GM23248 (cell line): ENCODE measurements around the gene MYMX. TPM values are rescaled to one million over a fixed set of nuclear protein-coding genes. Genes with fewer than 3 reads are reported as not detected.
A peak's percentile ranks its signal among the peaks of the same experiment; 100 is the strongest.

Experiments used
- DNase-seq: peaks from one replicate; pipeline ENCODE4 v3.0.0-alpha.2; 2015
- H2AFZ ChIP-seq: fragments of 200-600 bp; sonication (generic); 2 replicates; pipeline ENCODE4 v1.6.1; 2016; ENCODE audit warnings: antibody characterized with exemption
- H3F3A ChIP-seq: fragments of 200-600 bp; sonication (generic); 2 replicates; pipeline ENCODE4 v1.6.1; 2016; ENCODE audit warnings: mild to moderate bottlenecking, antibody characterized with exemption, mixed run types; ENCODE audit not compliant: insufficient read depth
- H3K27ac ChIP-seq: fragments of 200-600 bp; sonication (generic); 2 replicates; pipeline ENCODE4 v1.5.1; 2016; ENCODE audit warnings: mild to moderate bottlenecking
- H3K27me3 ChIP-seq: fragments of 200-600 bp; sonication (generic); replicated peaks from 2 replicates; pipeline ENCODE4 v1.6.1; 2016; ENCODE audit warnings: mild to moderate bottlenecking; ENCODE audit not compliant: insufficient read depth
- H3K36me3 ChIP-seq: fragments of 200-600 bp; sonication (generic); 2 replicates; pipeline ENCODE4 v1.6.1; 2016; ENCODE audit warnings: low read depth, mild to moderate bottlenecking
- H3K4me1 ChIP-seq: fragments of 200-600 bp; sonication (generic); 2 replicates; pipeline ENCODE4 v1.6.1; 2016; ENCODE audit warnings: mild to moderate bottlenecking; ENCODE audit not compliant: insufficient read depth
- H3K4me2 ChIP-seq: fragments of 200-600 bp; sonication (generic); one replicate; pipeline ENCODE4 v1.6.1; 2016; ENCODE audit warnings: mild to moderate bottlenecking; ENCODE audit not compliant: unreplicated experiment
- H3K4me3 ChIP-seq: fragments of 200-600 bp; sonication (generic); 2 replicates; pipeline ENCODE4 v1.5.1; 2016; ENCODE audit warnings: mild to moderate bottlenecking
- H3K79me2 ChIP-seq: fragments of 200-600 bp; sonication (generic); 2 replicates; pipeline ENCODE4 v1.6.1; 2016; ENCODE audit warnings: mild to moderate bottlenecking; ENCODE audit not compliant: insufficient read depth
- H3K9ac ChIP-seq: fragments of 200-600 bp; sonication (generic); 2 replicates; pipeline ENCODE4 v1.6.1; 2016; ENCODE audit warnings: mild to moderate bottlenecking
- H3K9me2 ChIP-seq: fragments of 200-600 bp; sonication (generic); 2 replicates; pipeline ENCODE4 v1.6.1; 2016; ENCODE audit warnings: mixed run types, mild to moderate bottlenecking, moderate library complexity; ENCODE audit not compliant: insufficient read depth
- H3K9me3 ChIP-seq: fragments of 200-600 bp; sonication (generic); one replicate; pipeline ENCODE4 v1.6.1; 2017; ENCODE audit warnings: low read depth
- H4K20me1 ChIP-seq: fragments of 200-600 bp; sonication (generic); 2 replicates; pipeline ENCODE4 v1.6.0; 2016; ENCODE audit not compliant: insufficient read depth
- EZH2 ChIP-seq: fragments of 200-600 bp; sonication (generic); IDR thresholded peaks from 2 replicates; pipeline ENCODE4 v1.6.1; 2018; ENCODE audit warnings: antibody characterized with exemption, mild to moderate bottlenecking; ENCODE audit not compliant: insufficient read depth, poor library complexity, severe bottlenecking
- EZH2phosphoT487 ChIP-seq: fragments of 200-600 bp; sonication (generic); IDR thresholded peaks from 2 replicates; pipeline ENCODE4 v1.6.1; 2018; ENCODE audit warnings: antibody characterized with exemption, moderate library complexity, mild to moderate bottlenecking, low read depth; ENCODE audit not compliant: insufficient read depth
- WGBS, 2 experiments: methylation state at CpG; one replicate each; pipeline ENCODE4 v1.1.6; 2015 to 2017; ENCODE audit warnings: low lambda C conversion rate in 2 of 2, low coverage in 1 of 2; ENCODE audit errors: missing lambda C conversion rate in 2 of 2; 5-methylcytosine and 5-hydroxymethylcytosine counted together
- in situ Hi-C: fragments of 300-500 bp; cut with MboI; formaldehyde crosslinking; loops from 2 replicates; pipeline ENCODE4 v1.15.0; 2020
- polyA plus RNA-seq: library from polyadenylated mRNA; unstranded; fragments of >200 nt; fragmentation: Nextera tagmentation; extraction: Ambion mirVana; gene quantifications from 2 replicates; pipeline ENCODE4 v1.2.1, GENCODE V29; 2016
- total RNA-seq: library from RNA; depleted of rRNA; stranded (reverse); fragments of >200 nt; shearing (Covaris generic); gene quantifications from 2 replicates; pipeline ENCODE4 v1.2.3, GENCODE V29; 2014; rRNA removed

Gene MYMX
- not detected in 2 replicates for total RNA-seq
- not detected in 2 replicates for polyA plus RNA-seq

DNA sequence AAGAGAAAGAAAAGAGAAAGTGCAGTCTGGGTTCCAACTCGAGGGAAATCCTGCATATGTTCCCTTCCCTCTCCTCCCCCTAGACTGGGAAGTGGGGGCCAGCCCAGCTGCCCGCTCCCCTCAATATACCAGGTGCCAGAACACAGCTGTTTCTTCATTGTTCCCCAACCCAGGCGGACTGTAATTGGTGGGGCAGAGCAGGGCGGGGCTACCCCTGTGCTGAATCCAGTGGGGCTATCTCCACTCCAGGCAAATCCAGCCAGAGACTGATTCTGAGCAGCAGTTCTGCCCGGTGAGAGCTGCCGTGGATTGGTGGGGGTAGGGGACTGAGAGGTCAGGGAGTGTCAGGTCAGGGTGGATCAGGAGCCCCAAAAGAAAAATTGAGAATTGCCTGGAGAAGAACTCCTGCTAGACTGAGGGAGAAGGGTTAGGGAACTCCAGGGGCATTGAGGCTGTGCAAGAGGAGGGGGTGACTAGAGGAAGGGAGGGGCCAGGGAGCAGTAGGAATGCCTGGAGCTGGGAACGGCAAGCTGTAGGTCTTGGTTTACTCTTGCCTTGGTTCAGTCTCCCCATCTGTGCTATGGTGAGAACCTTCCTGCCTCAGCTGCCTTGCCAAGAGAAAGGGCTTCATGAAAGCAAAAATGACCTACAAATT is at the start of gene MYMX:
Gene MYMX (plus strand): TSS at position 250 of the 655 bp plus-strand sequence. CDS start 546 bp downstream, outside the sequence.
- in situ Hi-C loops, result no loop called here
- no peaks in the 10 kb centered on the region for H4K20me1 ChIP-seq
- H3K36me3 ChIP-seq, result no peaks in the 10 kb centered on the region
- H3F3A ChIP-seq, result peaks cover 12% of the 10 kb centered on the region
- H3K79me2 ChIP-seq, result no peaks in the 10 kb centered on the region
- peaks cover 5% of the 10 kb centered on the region; the same call in 1 of the 2 replicates for H3K27me3 ChIP-seq
- H3K9me3 ChIP-seq, result no peaks in the 10 kb centered on the region
- H3K27ac ChIP-seq, result no peak within 1 kb of the TSS
- no peak within 1 kb of the TSS for H3K4me3 ChIP-seq
- no peak within 1 kb of the TSS for H3K9ac ChIP-seq
- WGBS, 2 experiments, result 17 to 21% methylated on average over 7 of the region's 7 CpGs
- no peak for DNase-seq
- H3K4me1 ChIP-seq, result peaks cover 19% of the 10 kb centered on the region
- H3K9me2 ChIP-seq, result no peaks in the 10 kb centered on the region
- TF ChIP-seq EZH2 (no peak), EZH2phosphoT487 (no peak)
- no peak within 1 kb of the TSS for H3K4me2 ChIP-seq
- peak within 1 kb of the TSS; percentile 49; the same call in 1 of the 2 replicates for H2AFZ ChIP-seq

GRCh38 chr6:44167567-44167966 is 49.2 kb upstream of the MYMX start:
- no peak overlapping the region for H3K9ac ChIP-seq
- WGBS, 2 experiments, result 89 to 96% methylated on average over 1 of the region's 1 CpG
- DNase-seq, result no peak
- H3K9me3 ChIP-seq, result no peaks in the 10 kb centered on the region
- in situ Hi-C loops, result no loop called here
- no peaks in the 10 kb centered on the region for H3K79me2 ChIP-seq
- TF ChIP-seq EZH2, result no peak
- no peak for TF ChIP-seq EZH2phosphoT487
- H3K36me3 ChIP-seq, result no peaks in the 10 kb centered on the region
- no peaks in the 10 kb centered on the region for H3K9me2 ChIP-seq
- no peaks in the 10 kb centered on the region for H3K4me1 ChIP-seq
- peaks cover 12% of the 10 kb centered on the region for H3K27me3 ChIP-seq
- H3K4me3 ChIP-seq, result no peak overlapping the region
- H3K27ac ChIP-seq, result no peak overlapping the region
- no peak overlapping the region for H3K4me2 ChIP-seq
- no peaks in the 10 kb centered on the region for H4K20me1 ChIP-seq
- no peak overlapping the region for H2AFZ ChIP-seq
- H3F3A ChIP-seq, result no peaks in the 10 kb centered on the region

- H3K36me3 ChIP-seq, result no peaks in the 10 kb centered on the region
- in situ Hi-C loops, result no loop called here
- TF ChIP-seq EZH2 (no peak), EZH2phosphoT487 (no peak)
- no peaks in the 10 kb centered on the region for H4K20me1 ChIP-seq
- H3K9ac ChIP-seq, result no peak overlapping the region
- H3K4me3 ChIP-seq, result no peak overlapping the region
- H3K4me2 ChIP-seq, result no peak overlapping the region
- no peaks in the 10 kb centered on the region for H3K9me2 ChIP-seq
- peaks cover 2% of the 10 kb centered on the region; the same call in 1 of the 2 replicates for H3K4me1 ChIP-seq
- H3K79me2 ChIP-seq, result no peaks in the 10 kb centered on the region
- DNase-seq, result peak; percentile 53
- no peaks in the 10 kb centered on the region for H3K9me3 ChIP-seq
- no peak overlapping the region for H3K27ac ChIP-seq
- 21 to 22% methylated on average over 9 of the region's 9 CpGs for WGBS, 2 experiments
- H2AFZ ChIP-seq, result no peak overlapping the region
- no peaks in the 10 kb centered on the region for H3F3A ChIP-seq
- no peaks in the 10 kb centered on the region; the same call in 1 of the 2 replicates for H3K27me3 ChIP-seq
Observed at GRCh38 chr6:44169154-44169553, 47.6 kb upstream of the MYMX start.

DNA sequence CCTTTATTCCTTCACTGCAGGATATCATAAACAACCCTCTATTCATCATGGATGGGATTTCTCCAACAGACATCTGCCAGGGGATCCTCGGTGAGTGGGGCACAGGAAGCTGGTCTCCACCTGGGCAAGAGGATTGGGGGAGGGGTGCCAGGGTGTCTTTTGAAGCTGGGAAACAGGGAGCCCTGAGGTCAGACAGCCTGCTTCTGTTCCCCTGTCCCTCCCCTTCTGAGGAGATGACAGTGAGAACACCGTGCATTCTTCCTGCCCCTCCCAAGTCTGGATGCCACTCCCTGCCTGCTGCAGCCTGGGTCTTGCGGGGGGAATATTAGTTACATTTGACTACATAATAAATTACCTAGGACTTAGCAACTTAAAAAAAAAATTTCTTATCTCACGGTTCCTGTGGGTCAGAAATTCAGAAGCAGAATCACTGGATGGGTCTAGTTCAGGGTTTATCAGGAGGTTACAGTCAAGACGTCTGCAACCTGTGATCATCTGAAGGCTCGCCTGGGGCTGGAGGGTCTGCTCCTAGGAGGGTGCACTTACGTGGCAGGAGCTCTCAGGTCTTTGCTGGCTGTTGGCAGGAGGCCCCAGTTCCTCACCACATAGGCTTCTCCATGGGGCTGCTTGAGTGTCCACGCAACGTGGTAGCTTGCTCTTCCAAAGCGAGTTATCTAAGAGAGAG is 46.7 kb upstream of the MYMX start:
- Histone ChIP-seq H3K4me1 (peaks cover 2% of the 10 kb centered on the region; the same call in 1 of the 2 replicates), H3K9me2 (no peaks in the 10 kb centered on the region), H3K4me2 (no peak overlapping the region), H3K9me3 (no peaks in the 10 kb centered on the region), H2AFZ (no peak overlapping the region), H3K4me3 (no peak overlapping the region), H3K27me3 (no peaks in the 10 kb centered on the region; the same call in 1 of the 2 replicates), H3F3A (no peaks in the 10 kb centered on the region), H3K79me2 (no peaks in the 10 kb centered on the region), H3K9ac (no peak overlapping the region), H4K20me1 (no peaks in the 10 kb centered on the region), H3K27ac (no peak overlapping the region), H3K36me3 (no peaks in the 10 kb centered on the region)
- in situ Hi-C loops, result no loop called here
- TF ChIP-seq EZH2 (no peak), EZH2phosphoT487 (no peak)
- no peak for DNase-seq
- 57 to 61% methylated on average over 10 of the region's 10 CpGs for WGBS, 2 experiments
